Central memory CD8-positive, alpha-beta T cell (primary cell): ENCODE measurements around the gene KCNA5.
A peak's percentile ranks its signal among the peaks of the same experiment; 100 is the strongest.

Experiments
- ATAC-seq: fragments of 150-1000 bp; cut with Tn5 transposase; replicated peaks from 2 replicates; pipeline ENCODE4 v1.10.0; 2022; ENCODE audit warnings: mild to moderate bottlenecking, moderate FRiP score, moderate number of reproducible peaks; ENCODE audit not compliant: poor library complexity, severe bottlenecking; ENCODE audit errors: extremely low read depth
- DNase-seq, 2 donors: peaks; one replicate each; pipeline ENCODE4 v3.0.0; 2021; ENCODE audit warnings: low spot score in 2 of 2
- H3K27ac Mint-ChIP-seq: one replicate; pipeline ENCODE4 v1.8.0; 2022; ENCODE audit warnings: low read depth, mild to moderate bottlenecking, moderate library complexity, mixed read lengths
- H3K27me3 Mint-ChIP-seq: one replicate; pipeline ENCODE4 v1.8.0; 2022; ENCODE audit warnings: mixed read lengths
- H3K36me3 Mint-ChIP-seq: one replicate; pipeline ENCODE4 v1.8.0; 2022; ENCODE audit warnings: mild to moderate bottlenecking, moderate library complexity, mixed read lengths; ENCODE audit not compliant: insufficient read depth
- H3K4me1 Mint-ChIP-seq: one replicate; pipeline ENCODE4 v1.8.0; 2022; ENCODE audit warnings: mixed read lengths
- H3K4me3 Mint-ChIP-seq: one replicate; pipeline ENCODE4 v1.8.0; 2022; ENCODE audit warnings: mild to moderate bottlenecking, moderate library complexity, mixed read lengths
- H3K9me3 Mint-ChIP-seq: one replicate; pipeline ENCODE4 v1.8.0; 2022; ENCODE audit warnings: mixed read lengths

Gene KCNA5

GRCh38 chr12:5015711-5016492, 27.8 kb upstream of the KCNA5 start:
- ATAC-seq: no peak
- H3K36me3 Mint-ChIP-seq: no peaks in the 10 kb centered on the region
- H3K9me3 Mint-ChIP-seq: no peaks in the 10 kb centered on the region

GRCh38 chr12:5016526-5016925, 27.2 kb upstream of the KCNA5 start:
- Mint-ChIP-seq H3K9me3 (no peaks in the 10 kb centered on the region), H3K4me3 (no peak overlapping the region), H3K27ac (no peak overlapping the region), H3K27me3 (peaks cover 53% of the 10 kb centered on the region), H3K4me1 (no peaks in the 10 kb centered on the region), H3K36me3 (no peaks in the 10 kb centered on the region)
- no peak for DNase-seq
- ATAC-seq: no peak

More at GRCh38 chr12:5015711-5016492, 27.8 kb upstream of the KCNA5 start:
- Mint-ChIP-seq H3K4me3 (no peak overlapping the region), H3K4me1 (no peaks in the 10 kb centered on the region), H3K27ac (no peak overlapping the region), H3K27me3 (peaks cover 53% of the 10 kb centered on the region)
- DNase-seq: no peak

- no peaks in the 10 kb centered on the region for H3K4me1 Mint-ChIP-seq
- H3K27me3 Mint-ChIP-seq: peaks cover 43% of the 10 kb centered on the region
- H3K27ac Mint-ChIP-seq: peak overlapping the region; percentile 2
- no peak overlapping the region for H3K4me3 Mint-ChIP-seq
- H3K9me3 Mint-ChIP-seq: no peaks in the 10 kb centered on the region
- H3K36me3 Mint-ChIP-seq: no peaks in the 10 kb centered on the region
- no peak for ATAC-seq
- DNase-seq: no peak
These were observed 25.9 kb upstream of the KCNA5 start for GRCh38 chr12:5017638-5018348.

- Mint-ChIP-seq H3K27ac (no peak overlapping the region), H3K36me3 (no peaks in the 10 kb centered on the region), H3K4me1 (no peaks in the 10 kb centered on the region), H3K9me3 (no peaks in the 10 kb centered on the region), H3K27me3 (peaks cover 34% of the 10 kb centered on the region), H3K4me3 (no peak overlapping the region)
- DNase-seq (no peak), ATAC-seq (no peak)
These were observed 25.0 kb upstream of the KCNA5 start for GRCh38 chr12:5018677-5019076.

- ATAC-seq (no peak), DNase-seq (no peak)
- Mint-ChIP-seq H3K4me3 (no peak overlapping the region), H3K4me1 (no peaks in the 10 kb centered on the region), H3K36me3 (no peaks in the 10 kb centered on the region), H3K27ac (no peak overlapping the region), H3K9me3 (no peaks in the 10 kb centered on the region), H3K27me3 (peaks cover 66% of the 10 kb centered on the region)
These were observed 21.7 kb upstream of the KCNA5 start for GRCh38 chr12:5022025-5022424.

DNA sequence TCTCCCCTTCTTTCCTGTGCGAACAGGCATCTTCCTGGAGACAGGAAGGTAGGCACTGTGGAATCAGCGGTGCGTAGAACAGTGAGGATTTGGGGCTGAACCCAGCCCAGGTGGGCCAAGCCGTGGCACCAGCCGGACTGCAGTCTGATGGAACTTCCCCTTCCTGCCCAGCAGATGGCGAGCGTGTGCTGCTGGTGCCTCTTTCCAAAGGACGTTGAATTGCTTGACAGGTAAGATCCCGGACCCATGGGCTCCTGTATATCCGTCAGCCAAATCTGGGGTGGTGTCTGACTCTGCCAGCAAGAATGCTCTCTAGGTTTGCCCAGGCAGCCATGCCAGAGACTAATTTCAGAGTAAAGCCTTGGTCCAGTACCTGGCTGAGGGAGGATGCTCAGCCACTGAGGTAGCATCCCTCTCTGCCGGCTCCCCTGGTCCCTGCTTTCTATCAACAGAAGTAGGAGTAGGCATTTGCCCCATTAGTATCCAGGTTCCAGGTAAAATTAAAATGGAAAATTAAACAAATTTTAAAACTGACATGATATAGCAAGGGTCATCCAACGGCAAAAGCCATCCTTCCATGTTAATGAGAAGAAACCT, 21.1 kb upstream of the KCNA5 start:
- Mint-ChIP-seq H3K9me3 (no peaks in the 10 kb centered on the region), H3K27ac (no peak overlapping the region), H3K4me1 (no peaks in the 10 kb centered on the region), H3K27me3 (peaks cover 71% of the 10 kb centered on the region), H3K36me3 (no peaks in the 10 kb centered on the region), H3K4me3 (no peak overlapping the region)
- no peak for ATAC-seq
- no peak for DNase-seq

GRCh38 chr12:5023842-5024241, 19.8 kb upstream of the KCNA5 start:
- H3K27ac Mint-ChIP-seq: no peak overlapping the region
- no peak overlapping the region for H3K4me3 Mint-ChIP-seq
- no peak for DNase-seq
- no peaks in the 10 kb centered on the region for H3K9me3 Mint-ChIP-seq
- no peaks in the 10 kb centered on the region for H3K4me1 Mint-ChIP-seq
- peaks cover 66% of the 10 kb centered on the region for H3K27me3 Mint-ChIP-seq
- H3K36me3 Mint-ChIP-seq: no peaks in the 10 kb centered on the region
- no peak for ATAC-seq

- Mint-ChIP-seq H3K4me3 (no peak overlapping the region), H3K27ac (no peak overlapping the region), H3K4me1 (no peaks in the 10 kb centered on the region), H3K36me3 (no peaks in the 10 kb centered on the region), H3K9me3 (no peaks in the 10 kb centered on the region), H3K27me3 (peaks cover 69% of the 10 kb centered on the region)
- ATAC-seq (no peak), DNase-seq (no peak)
These were observed 17.2 kb upstream of the KCNA5 start for GRCh38 chr12:5026342-5026938.

- Mint-ChIP-seq H3K9me3 (no peaks in the 10 kb centered on the region), H3K27ac (no peak overlapping the region), H3K4me1 (no peaks in the 10 kb centered on the region), H3K27me3 (peaks cover 66% of the 10 kb centered on the region), H3K36me3 (no peaks in the 10 kb centered on the region), H3K4me3 (no peak overlapping the region)
- DNase-seq: no peak
- no peak for ATAC-seq
These were observed 16.4 kb upstream of the KCNA5 start for GRCh38 chr12:5027046-5027821.

- no peak overlapping the region for H3K4me3 Mint-ChIP-seq
- no peak overlapping the region for H3K27ac Mint-ChIP-seq
- H3K9me3 Mint-ChIP-seq: no peaks in the 10 kb centered on the region
- H3K27me3 Mint-ChIP-seq: peaks cover 60% of the 10 kb centered on the region
- DNase-seq: no peak
- H3K36me3 Mint-ChIP-seq: no peaks in the 10 kb centered on the region
- H3K4me1 Mint-ChIP-seq: no peaks in the 10 kb centered on the region
- no peak for ATAC-seq
These were observed 13.6 kb upstream of the KCNA5 start for GRCh38 chr12:5030066-5030465.

DNA sequence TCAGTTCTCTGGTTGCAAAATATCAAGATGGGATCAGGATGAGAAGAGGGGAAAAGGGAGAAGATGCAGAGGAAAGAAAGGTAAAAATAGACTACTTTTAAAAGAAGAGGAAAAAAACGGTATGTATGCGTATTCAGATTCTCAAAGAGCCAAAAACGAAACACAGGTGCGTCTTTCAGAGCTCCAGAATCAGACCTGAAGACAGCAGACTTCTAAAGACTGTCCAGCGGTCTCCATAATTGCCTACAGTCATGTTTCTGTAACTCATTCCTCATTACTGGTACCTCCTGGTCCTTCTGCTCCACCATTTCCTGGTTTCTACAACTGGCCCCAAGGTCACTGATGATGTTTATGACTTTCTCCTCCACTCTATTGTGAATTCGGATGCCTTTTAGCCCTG, 12.4 kb upstream of the KCNA5 start:
- ATAC-seq: no peak
- Mint-ChIP-seq H3K4me1 (no peaks in the 10 kb centered on the region), H3K36me3 (no peaks in the 10 kb centered on the region), H3K27me3 (peaks cover 52% of the 10 kb centered on the region), H3K4me3 (no peak overlapping the region), H3K9me3 (no peaks in the 10 kb centered on the region), H3K27ac (no peak overlapping the region)
- no peak for DNase-seq

DNA sequence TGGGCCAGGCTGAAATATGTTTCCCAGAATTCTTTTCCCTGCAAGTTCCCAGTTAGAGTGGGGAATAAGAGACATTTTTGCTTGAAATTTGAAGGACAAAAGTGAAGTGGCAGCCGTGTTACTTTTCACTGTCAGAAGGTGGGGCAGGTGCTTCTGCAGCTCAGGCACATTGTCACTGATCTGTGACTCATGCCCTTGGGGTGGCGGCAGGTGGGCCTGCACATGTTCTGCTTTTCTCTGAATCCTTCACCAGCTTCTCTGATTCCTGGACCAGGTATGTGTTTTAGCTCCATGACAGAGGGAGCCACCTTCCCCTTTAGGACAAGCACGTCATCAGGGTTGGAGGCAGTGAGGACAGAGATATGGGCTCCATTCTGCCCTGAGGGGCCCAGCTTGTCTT, 11.7 kb upstream of the KCNA5 start:
- ATAC-seq (no peak), DNase-seq (no peak)
- Mint-ChIP-seq H3K4me1 (no peaks in the 10 kb centered on the region), H3K27me3 (peaks cover 52% of the 10 kb centered on the region), H3K27ac (no peak overlapping the region), H3K9me3 (no peaks in the 10 kb centered on the region), H3K36me3 (peaks cover 3% of the 10 kb centered on the region), H3K4me3 (no peak overlapping the region)
